AG10803 (cell line): Measurements from ENCODE around the gene SUSD1.
A peak's percentile ranks its signal among the peaks of the same experiment; 100 is the strongest.

Experiments used
- DNase-seq: peaks from one replicate; pipeline ENCODE4 v3.0.0; 2010; ENCODE audit warnings: low read depth
- H3K4me3 ChIP-seq: 2 replicates; pipeline ENCODE4 v1.5.1; 2011; ENCODE audit warnings: mild to moderate bottlenecking, low read length, control low read depth
- TF ChIP-seq, protein P1 (sequence below): conservative IDR thresholded peaks from 2 replicates; pipeline ENCODE4 v1.5.1; 2011; ENCODE audit warnings: mild to moderate bottlenecking, low read length, control low read depth, inconsistent platforms

The SUSD1 gene

DNA sequence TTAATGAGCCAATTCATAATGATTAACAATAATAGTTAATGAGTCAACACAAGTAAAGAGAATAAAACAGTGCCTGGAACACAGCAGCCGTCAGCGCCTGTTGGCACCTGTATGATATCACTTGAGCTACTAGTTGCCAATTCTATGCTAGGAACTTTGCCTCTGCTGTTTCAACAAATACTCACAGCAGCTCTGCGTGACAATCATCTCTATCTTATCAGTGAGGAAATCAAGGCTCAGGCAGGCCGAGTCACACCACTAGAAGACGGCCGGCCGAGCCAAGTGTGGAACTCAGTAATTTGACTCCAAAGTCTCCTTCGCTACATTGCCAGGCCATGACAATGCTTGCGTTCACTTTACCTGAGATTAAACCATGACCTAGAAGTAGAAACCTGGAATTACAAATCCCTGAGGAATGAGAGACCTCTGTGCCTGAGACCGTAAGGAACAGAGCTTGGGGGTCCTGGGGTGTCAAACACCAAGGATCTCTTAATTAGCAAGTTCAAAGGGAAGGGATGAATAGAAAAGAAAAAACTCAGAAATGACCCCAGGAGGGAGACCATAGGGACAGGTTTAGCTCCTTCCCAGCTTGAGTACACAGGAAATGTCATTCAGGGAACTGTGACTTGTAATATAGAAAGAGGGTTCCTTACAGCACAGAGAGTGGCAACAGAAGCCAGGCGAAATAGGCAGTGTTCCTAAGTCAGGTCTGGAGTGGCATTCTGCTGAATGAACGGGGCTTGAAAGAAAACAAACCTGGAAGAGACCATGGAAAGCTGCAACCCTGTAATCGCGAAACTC lies 109.1 kb downstream of the SUSD1 start:
- no peak for DNase-seq
- H3K4me3 ChIP-seq: no peak overlapping the region
- TF ChIP-seq, protein P1, sequence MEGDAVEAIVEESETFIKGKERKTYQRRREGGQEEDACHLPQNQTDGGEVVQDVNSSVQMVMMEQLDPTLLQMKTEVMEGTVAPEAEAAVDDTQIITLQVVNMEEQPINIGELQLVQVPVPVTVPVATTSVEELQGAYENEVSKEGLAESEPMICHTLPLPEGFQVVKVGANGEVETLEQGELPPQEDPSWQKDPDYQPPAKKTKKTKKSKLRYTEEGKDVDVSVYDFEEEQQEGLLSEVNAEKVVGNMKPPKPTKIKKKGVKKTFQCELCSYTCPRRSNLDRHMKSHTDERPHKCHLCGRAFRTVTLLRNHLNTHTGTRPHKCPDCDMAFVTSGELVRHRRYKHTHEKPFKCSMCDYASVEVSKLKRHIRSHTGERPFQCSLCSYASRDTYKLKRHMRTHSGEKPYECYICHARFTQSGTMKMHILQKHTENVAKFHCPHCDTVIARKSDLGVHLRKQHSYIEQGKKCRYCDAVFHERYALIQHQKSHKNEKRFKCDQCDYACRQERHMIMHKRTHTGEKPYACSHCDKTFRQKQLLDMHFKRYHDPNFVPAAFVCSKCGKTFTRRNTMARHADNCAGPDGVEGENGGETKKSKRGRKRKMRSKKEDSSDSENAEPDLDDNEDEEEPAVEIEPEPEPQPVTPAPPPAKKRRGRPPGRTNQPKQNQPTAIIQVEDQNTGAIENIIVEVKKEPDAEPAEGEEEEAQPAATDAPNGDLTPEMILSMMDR: no peak

DNA sequence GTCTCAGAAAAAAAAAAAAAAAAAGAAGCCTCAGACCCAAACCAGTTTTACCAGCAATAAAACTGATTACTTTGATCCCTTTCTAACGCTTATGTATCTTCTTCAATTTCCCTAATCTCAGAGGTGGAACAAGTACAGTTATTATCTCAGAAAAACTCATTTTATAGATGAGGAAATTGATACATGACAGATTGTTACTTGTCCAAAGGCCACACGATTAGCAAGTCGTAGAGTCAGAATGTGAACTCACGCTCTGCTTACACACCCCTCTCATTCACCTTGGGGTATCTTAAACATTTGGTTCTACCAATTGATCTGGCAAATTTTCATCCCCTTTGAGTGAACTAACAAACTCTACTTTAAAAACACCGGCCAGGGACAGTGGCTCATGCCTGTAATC lies 110.2 kb downstream of the SUSD1 start:
- no peak overlapping the region for H3K4me3 ChIP-seq
- no peak for DNase-seq
- TF ChIP-seq, protein P1: no peak

DNA sequence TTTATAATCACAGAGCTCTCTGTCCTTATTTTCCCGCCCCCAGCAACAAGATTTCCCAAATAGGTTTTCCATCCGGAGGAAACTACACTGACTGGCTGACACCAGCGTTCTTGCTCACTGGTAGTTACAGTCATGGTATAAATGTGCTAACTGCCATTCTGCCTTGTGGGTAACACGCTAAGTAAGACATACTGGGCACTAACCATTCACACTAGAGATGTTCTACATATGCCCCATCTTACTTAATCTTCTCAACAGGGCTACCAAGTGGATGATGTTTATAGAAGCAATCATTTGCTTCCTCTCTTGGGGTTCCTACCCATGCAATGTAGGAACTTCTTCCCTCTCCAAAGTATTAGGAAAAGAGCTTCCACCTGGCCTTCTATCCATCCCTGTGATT lies 111.5 kb downstream of the SUSD1 start:
- no peak overlapping the region for H3K4me3 ChIP-seq
- DNase-seq: no peak
- TF ChIP-seq, protein P1: no peak

DNA sequence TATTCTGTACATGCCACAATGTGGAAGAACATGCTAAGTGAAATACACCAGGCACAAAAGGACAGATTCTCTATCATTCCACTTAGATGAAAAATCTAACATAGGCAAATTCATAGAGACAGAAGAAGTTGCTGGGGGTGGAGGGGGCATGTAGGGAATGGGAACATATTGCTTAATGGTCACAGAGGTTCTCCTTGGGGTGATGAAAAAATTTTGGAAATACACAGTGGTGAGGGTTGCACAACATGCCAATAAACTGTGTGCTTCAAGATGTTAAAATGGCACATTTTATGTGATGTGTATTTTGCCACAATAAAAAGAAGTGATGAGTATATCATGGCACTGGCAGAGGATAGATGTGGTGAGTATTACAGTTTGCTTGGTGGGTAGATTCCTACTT lies 111.9 kb downstream of the SUSD1 start:
- no peak overlapping the region for H3K4me3 ChIP-seq
- TF ChIP-seq, protein P1: no peak

DNA sequence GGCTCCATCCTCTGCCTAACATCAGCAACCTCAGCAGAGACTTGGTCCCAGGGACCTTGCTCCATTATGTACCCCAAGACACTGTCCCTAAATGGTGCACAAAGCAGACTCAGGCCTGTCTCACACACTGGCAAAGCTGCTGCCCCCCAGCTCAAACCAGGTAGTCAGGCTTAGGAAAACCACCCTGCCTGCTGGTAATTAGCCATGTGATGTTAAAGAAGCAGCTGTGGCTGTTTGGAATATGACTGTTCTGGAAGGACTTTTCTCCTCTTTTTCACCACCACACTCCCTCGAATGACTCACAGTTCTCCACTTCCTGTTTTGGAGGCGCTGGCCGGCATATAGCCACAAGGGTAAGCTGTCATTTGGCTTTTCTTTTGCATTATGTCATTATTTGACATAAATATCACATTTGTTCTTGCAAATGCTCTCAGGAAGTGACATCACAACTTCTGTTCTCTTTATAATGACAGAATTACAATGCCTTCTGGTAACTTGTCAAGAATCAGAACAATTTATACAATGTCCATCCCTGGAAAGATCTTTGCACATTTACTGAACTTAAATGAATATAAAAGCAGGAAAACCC lies 113.9 kb downstream of the SUSD1 start:
- H3K4me3 ChIP-seq: no peak overlapping the region
- TF ChIP-seq, protein P1: no peak; the same call in 1 of the 2 replicates
- DNase-seq: peak; percentile 97

More for the DNA sequence above, 111.9 kb downstream of the SUSD1 start:
- DNase-seq: peak; percentile 92

DNA sequence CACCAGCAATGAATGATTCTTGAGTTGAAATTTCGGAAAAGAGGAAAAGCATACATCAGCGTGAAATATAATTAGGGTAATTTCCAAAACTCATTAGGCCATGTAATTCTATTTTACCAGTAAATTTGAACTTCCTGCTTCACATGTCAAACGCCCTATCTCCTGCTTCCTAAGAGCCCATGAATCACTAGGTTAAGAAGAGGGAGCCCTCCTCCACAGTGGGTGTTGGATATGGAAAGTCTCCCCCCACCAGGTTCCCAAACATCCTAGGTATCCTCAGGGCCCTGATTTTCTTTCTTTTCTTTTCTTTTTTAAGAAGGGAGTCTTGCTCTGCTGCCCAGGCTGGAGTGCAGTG lies 115.2 kb downstream of the SUSD1 start:
- no peak overlapping the region for H3K4me3 ChIP-seq
- TF ChIP-seq, protein P1: no peak
- no peak for DNase-seq
